Chondrocyte (in vitro differentiated cells): ENCODE measurements around the gene RERE. TPM values are rescaled to one million over a fixed set of nuclear protein-coding genes. Genes with fewer than 3 reads are reported as not detected.
"Not testable (repeated sequence)": the region's sequence is repeated elsewhere in the genome, so short reads cannot be mapped to it uniquely, and the experiment has no call there.

ENCODE experiments used
- DNase-seq: peaks from one replicate; pipeline ENCODE4 v3.0.0; 2021; ENCODE audit warnings: mixed read lengths, low spot score
- H3K27ac Mint-ChIP-seq: one replicate; pipeline ENCODE4 v1.8.0; 2021; ENCODE audit warnings: mild to moderate bottlenecking, moderate library complexity, mixed read lengths; ENCODE audit not compliant: unreplicated experiment
- H3K27me3 Mint-ChIP-seq: 2 replicates; pipeline ENCODE4 v1.8.0; 2021; ENCODE audit warnings: low read depth, mixed read lengths
- H3K36me3 Mint-ChIP-seq: 2 replicates; pipeline ENCODE4 v1.8.0; 2021; ENCODE audit warnings: low read depth, mixed read lengths
- H3K4me1 Mint-ChIP-seq: 2 replicates; pipeline ENCODE4 v1.8.0; 2021; ENCODE audit warnings: low read depth, mild to moderate bottlenecking, mixed read lengths
- H3K4me3 Mint-ChIP-seq: one replicate; pipeline ENCODE4 v1.8.0; 2021; ENCODE audit warnings: mild to moderate bottlenecking, moderate library complexity, mixed read lengths; ENCODE audit not compliant: unreplicated experiment
- H3K9me3 Mint-ChIP-seq: 2 replicates; pipeline ENCODE4 v1.8.0; 2021; ENCODE audit warnings: low read depth, mixed read lengths
- CTCF ChIP-seq: fragments of 200-600 bp; sonication (generic); IDR thresholded peaks from 2 replicates; pipeline ENCODE4 v1.5.0; 2021; ENCODE audit warnings: antibody characterized with exemption, mild to moderate bottlenecking, moderate library complexity
- total RNA-seq: library from RNA; stranded (reverse); gene quantifications from 3 replicates; pipeline ENCODE4 v1.2.1, GENCODE V29; 2021

RERE gene
- total RNA-seq, 1 donor from 2014 or later = 64.9 TPM

GRCh38 chr1:8616791-8617190 is 200.6 kb downstream of the RERE start:
- H3K4me3 Mint-ChIP-seq, DNase-seq, H3K36me3 Mint-ChIP-seq, H3K27me3 Mint-ChIP-seq, H3K27ac Mint-ChIP-seq, H3K9me3 Mint-ChIP-seq, H3K4me1 Mint-ChIP-seq: not testable (repeated sequence)
- peak; percentile 41 for TF ChIP-seq CTCF

GRCh38 chr1:8611634-8612515 is 205.6 kb downstream of the RERE start:
- H3K27me3 Mint-ChIP-seq, H3K27ac Mint-ChIP-seq, H3K36me3 Mint-ChIP-seq, H3K9me3 Mint-ChIP-seq, DNase-seq, H3K4me1 Mint-ChIP-seq, H3K4me3 Mint-ChIP-seq: not testable (repeated sequence)

GRCh38 chr1:8607906-8608305 is 209.5 kb downstream of the RERE start:
- Mint-ChIP-seq H3K4me1 (peaks cover 9% of the 10 kb centered on the region), H3K36me3 (peaks cover 2% of the 10 kb centered on the region), H3K27me3 (no peaks in the 10 kb centered on the region), H3K9me3 (no peaks in the 10 kb centered on the region), H3K4me3 (no peak overlapping the region), H3K27ac (no peak overlapping the region)
- DNase-seq = no peak
- TF ChIP-seq CTCF = no peak

GRCh38 chr1:8604041-8604945 is 213.1 kb downstream of the RERE start:
- no peak for DNase-seq
- Mint-ChIP-seq H3K27me3 (no peaks in the 10 kb centered on the region), H3K9me3 (no peaks in the 10 kb centered on the region), H3K27ac (no peak overlapping the region), H3K36me3 (no peaks in the 10 kb centered on the region), H3K4me3 (no peak overlapping the region), H3K4me1 (peaks cover 10% of the 10 kb centered on the region)
- no peak for TF ChIP-seq CTCF

GRCh38 chr1:8603220-8603616 is 214.2 kb downstream of the RERE start:
- no peak overlapping the region for H3K4me3 Mint-ChIP-seq
- DNase-seq = no peak
- H3K36me3 Mint-ChIP-seq = no peaks in the 10 kb centered on the region
- H3K27ac Mint-ChIP-seq = no peak overlapping the region
- no peaks in the 10 kb centered on the region for H3K27me3 Mint-ChIP-seq
- TF ChIP-seq CTCF = no peak
- H3K9me3 Mint-ChIP-seq = no peaks in the 10 kb centered on the region
- H3K4me1 Mint-ChIP-seq = peaks cover 20% of the 10 kb centered on the region
